SK-N-MC (cell line): Measurements from ENCODE around the gene NCAPG2.

Experiments
- EZH2 ChIP-seq: fragments of 200-600 bp; sonication (generic); IDR thresholded peaks from one replicate; pipeline ENCODE4 v1.6.1; 2017; ENCODE audit warnings: antibody characterized with exemption
- POLR2AphosphoS5 ChIP-seq: IDR thresholded peaks from 2 replicates; pipeline ENCODE4 v1.6.1; 2012; ENCODE audit warnings: mild to moderate bottlenecking, low read depth, low read length, borderline replicate concordance

- TF ChIP-seq EZH2 (no peak), POLR2AphosphoS5 (no peak)
These were observed 24.5 kb upstream of the NCAPG2 start for GRCh38 chr7:158728911-158729645.
